Pancreas (tissue), 10 donors: ENCODE data around the gene SSR1. TPM values are rescaled to one million over a fixed set of nuclear protein-coding genes. Genes with fewer than 3 reads are reported as not detected.

Experiments
- ATAC-seq, 4 donors: fragments of 200-7000 bp; cut with Tn5 transposase; one replicate each; pipeline versions ENCODE4 v1.8.0 to v1.9.1; 2020; ENCODE audit warnings: mild to moderate bottlenecking in 4 of 4, moderate library complexity in 4 of 4
- DNase-seq, 6 donors: peaks; one replicate each; pipeline ENCODE4 v3.0.0-alpha.2; 2020
- FAIRE-seq: peaks from 2 replicates; lab custom pipeline; 2012; peaks lifted over from hg19 to GRCh38; lab: Jason Lieb, UNC
- H3K27ac ChIP-seq, 4 donors: fragments of 200-600 bp; sonication (generic); 1 replicate in 3 of 4; 2 replicates in 1 of 4; pipeline versions ENCODE4 v1.5.0 to v1.8.0; 2020
- H3K27me3 ChIP-seq, 4 donors: fragments of 200-600 bp; one replicate each; pipeline ENCODE4 v1.8.0; 2021
- H3K36me3 ChIP-seq, 3 donors: fragments of 200-600 bp; sonication (generic) in 1 of 3; one replicate each; pipeline versions ENCODE4 v1.5.0 to v1.8.0; 2020 to 2021
- H3K4me1 ChIP-seq, 3 donors: fragments of 200-600 bp; one replicate each; pipeline ENCODE4 v1.8.0; 2021
- H3K4me3 ChIP-seq, 4 donors: fragments of 200-600 bp; sonication (generic) in 2 of 4; one replicate each; pipeline versions ENCODE4 v1.5.0 to v1.8.0; 2020 to 2021
- H3K9me3 ChIP-seq, 4 donors: fragments of 200-600 bp; one replicate each; pipeline ENCODE4 v1.8.0; 2021
- WGBS, 2 donors: extraction: QIAGEN DNeasy Blood & Tissue Kit; methylation state at CpG; one replicate each; pipeline ENCODE4 v1.1.7; 2013; 5-methylcytosine and 5-hydroxymethylcytosine counted together
- intact Hi-C, 3 donors: fragments of 100-400 bp; cut with DNase I; formaldehyde crosslinking; loops; one replicate each; pipeline versions ENCODE4 v1.11.1 to v1.14.2; 2022
- polyA plus RNA-seq, 2 donors: library from polyadenylated mRNA; stranded (reverse); fragments of 200-250 nt; gene quantifications; one replicate each; pipeline ENCODE4 v1.2.3, GENCODE V29; 2013
- total RNA-seq, 6 donors: library from RNA; stranded (reverse); fragmentation: NEBNext Ultra II Directional in 4 of 6; extraction: Animal tissue kit (Norgen Biotek cat#: 25700) in 4 of 6; gene quantifications; one replicate each; pipeline versions ENCODE4 v1.2.1 to v1.2.4, GENCODE V29; 2021 to 2023
- TF ChIP-seq, protein P1 (sequence below), 4 donors: fragments of 200-600 bp; sonication (generic) in 3 of 4; IDR thresholded peaks; one replicate each; pipeline versions ENCODE4 v1.5.0 to v1.8.0; 2021; ENCODE audit warnings: antibody characterized with exemption in 4 of 4
- donor health status: healthy with polysubstance abuse.
- donor health status: DM: no; HTN: no; CAD: no; lungs with moderate emphysema.
- donor health status: DM: no; HTN: no; CAD: no.
- donor health status: control.
- donor health status: control.
- donor health status: Bipolar disorder and iron deficiency.
- donor health status: DM: yes; HTN: yes; CAD: no.
- donor health status: DM: no; HTN: no; CAD: no.
- donor health status: DM: no; HTN: no; CAD: no.
- donor health status: DM: yes; HTN: yes; CAD: no.

SSR1 gene
- total and polyA plus RNA-seq, 8 donors, result 11.5 to 138 (median 79.6) TPM

DNA sequence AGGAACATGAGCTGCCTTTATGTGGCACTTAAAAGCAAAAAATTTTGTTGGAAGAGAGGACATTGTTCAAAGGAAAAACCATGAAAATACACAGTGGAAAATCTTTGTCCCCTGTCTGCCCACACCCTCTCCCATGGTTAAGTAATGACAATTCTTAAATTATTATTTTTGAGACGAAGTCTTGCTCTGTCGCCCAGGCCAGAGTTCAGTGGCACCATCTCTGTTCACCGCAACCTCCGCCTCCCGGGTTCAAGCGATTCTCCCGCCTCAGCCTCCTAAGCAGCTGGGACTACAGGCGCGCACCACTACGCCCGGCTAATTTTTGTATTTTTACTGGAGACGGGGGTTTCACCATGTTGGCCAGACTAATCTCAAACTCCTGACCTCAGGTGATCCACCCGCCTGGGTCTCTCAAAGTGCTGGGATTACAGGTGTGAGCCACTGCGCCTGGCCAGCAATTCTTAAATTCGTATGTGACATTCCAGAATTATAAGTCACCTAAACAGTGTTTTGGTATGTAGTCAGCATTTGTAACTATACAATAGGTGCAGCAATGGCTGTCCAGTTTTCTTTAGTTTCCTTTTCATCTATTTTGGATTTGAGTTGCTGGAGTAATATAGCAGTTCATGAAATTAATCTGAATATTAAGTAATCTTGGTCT is 636 bp upstream of the SSR1 start:
- H3K27me3 ChIP-seq, result no peaks in the 10 kb centered on the region
- peak overlapping the region; percentile 87 to 96 (median 94) for H3K27ac ChIP-seq
- intact Hi-C loops, result loop anchor here in 1 of 3 donors (10.0 kb wide), 1 partner anchor 71 kb away; the partner anchor contains the start of genes CAGE1 and RIOK1
- DNase-seq (peak in 1 of 6 donors; percentile 20), ATAC-seq (no peak), FAIRE-seq (no peak)
- H3K4me1 ChIP-seq, result peaks cover 0 to 30% (median 14%) of the 10 kb centered on the region in 3 donors
- peaks cover 0 to 12% (median 5%) of the 10 kb centered on the region in 3 donors for H3K36me3 ChIP-seq
- H3K4me3 ChIP-seq, result peak overlapping the region in 2 of 4 donors; percentile 78 to 99
- TF ChIP-seq, protein P1, sequence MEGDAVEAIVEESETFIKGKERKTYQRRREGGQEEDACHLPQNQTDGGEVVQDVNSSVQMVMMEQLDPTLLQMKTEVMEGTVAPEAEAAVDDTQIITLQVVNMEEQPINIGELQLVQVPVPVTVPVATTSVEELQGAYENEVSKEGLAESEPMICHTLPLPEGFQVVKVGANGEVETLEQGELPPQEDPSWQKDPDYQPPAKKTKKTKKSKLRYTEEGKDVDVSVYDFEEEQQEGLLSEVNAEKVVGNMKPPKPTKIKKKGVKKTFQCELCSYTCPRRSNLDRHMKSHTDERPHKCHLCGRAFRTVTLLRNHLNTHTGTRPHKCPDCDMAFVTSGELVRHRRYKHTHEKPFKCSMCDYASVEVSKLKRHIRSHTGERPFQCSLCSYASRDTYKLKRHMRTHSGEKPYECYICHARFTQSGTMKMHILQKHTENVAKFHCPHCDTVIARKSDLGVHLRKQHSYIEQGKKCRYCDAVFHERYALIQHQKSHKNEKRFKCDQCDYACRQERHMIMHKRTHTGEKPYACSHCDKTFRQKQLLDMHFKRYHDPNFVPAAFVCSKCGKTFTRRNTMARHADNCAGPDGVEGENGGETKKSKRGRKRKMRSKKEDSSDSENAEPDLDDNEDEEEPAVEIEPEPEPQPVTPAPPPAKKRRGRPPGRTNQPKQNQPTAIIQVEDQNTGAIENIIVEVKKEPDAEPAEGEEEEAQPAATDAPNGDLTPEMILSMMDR (IDR thresholded peaks at IDR 0.05), result no peak
- H3K9me3 ChIP-seq, result no peaks in the 10 kb centered on the region
- WGBS, 2 donors, result 76 to 80% methylated on average over 15 of the region's 15 CpGs

- WGBS, 2 donors, result 1% methylated on average over 17 of the region's 17 CpGs
- ATAC-seq, result no peak
- no peak for DNase-seq
- TF ChIP-seq, protein P1 (IDR thresholded peaks at IDR 0.05), result no peak
- Histone ChIP-seq H3K36me3 (peaks cover 0 to 16% (median 12%) of the 10 kb centered on the region in 3 donors), H3K4me3 (peak overlapping the region; percentile 78 to 99 (median 96)), H3K27me3 (no peaks in the 10 kb centered on the region), H3K4me1 (peaks cover 9 to 34% (median 21%) of the 10 kb centered on the region in 3 donors), H3K27ac (peak overlapping the region; percentile 87 to 96 (median 94)), H3K9me3 (no peaks in the 10 kb centered on the region)
- intact Hi-C loops, result loop anchor here in 1 of 3 donors (10.0 kb wide), 1 partner anchor 73 kb away; the partner anchor contains the start of genes CAGE1 and RIOK1
- no peak for FAIRE-seq
These were observed 933 bp downstream of the SSR1 start for GRCh38 chr6:7311917-7312615.

DNA sequence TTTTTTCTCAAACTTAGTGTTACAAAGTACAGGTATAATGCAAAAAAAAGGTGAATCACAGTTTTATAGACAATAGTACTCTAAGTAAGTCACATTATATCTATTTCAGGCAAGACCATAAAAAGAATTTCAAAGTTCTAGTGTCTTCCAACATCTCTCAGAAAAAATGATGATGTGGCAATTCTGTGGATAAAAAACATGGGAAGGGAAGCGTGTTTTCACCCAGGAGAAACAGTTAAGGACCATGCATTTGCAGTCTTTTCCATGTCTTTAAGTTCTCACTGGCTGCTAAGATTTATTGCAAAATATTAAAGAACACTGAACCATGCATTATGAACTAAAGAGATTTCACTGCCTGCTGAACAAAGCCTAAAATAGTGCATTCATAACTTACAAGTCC is 1.8 kb downstream of the SSR1 start:
- Histone ChIP-seq H3K27ac (no peak overlapping the region), H3K27me3 (no peaks in the 10 kb centered on the region), H3K9me3 (no peaks in the 10 kb centered on the region), H3K4me1 (peaks cover 9 to 34% (median 21%) of the 10 kb centered on the region in 3 donors), H3K4me3 (peak overlapping the region in 2 of 4 donors; percentile 78 to 99), H3K36me3 (peaks cover 0 to 16% (median 12%) of the 10 kb centered on the region in 3 donors)
- ATAC-seq, result no peak
- intact Hi-C loops, result loop anchor here in 1 of 3 donors (10.0 kb wide), 1 partner anchor 74 kb away; the partner anchor contains the start of genes CAGE1 and RIOK1
- no peak for FAIRE-seq
- DNase-seq, result no peak
- 26 to 32% methylated on average over 1 of the region's 1 CpG for WGBS, 2 donors
- TF ChIP-seq, protein P1 (IDR thresholded peaks at IDR 0.05), result no peak

- H3K9me3 ChIP-seq, result no peaks in the 10 kb centered on the region
- H3K27ac ChIP-seq, result no peak overlapping the region
- TF ChIP-seq, protein P1 (IDR thresholded peaks at IDR 0.05), result no peak
- H3K4me1 ChIP-seq, result peaks cover 9 to 33% (median 21%) of the 10 kb centered on the region in 3 donors
- intact Hi-C loops, result loop anchor here in 1 of 3 donors (10.0 kb wide), 1 partner anchor 296 kb away; no protein-coding TSS in a partner anchor
- H3K36me3 ChIP-seq, result peaks cover 0 to 16% (median 12%) of the 10 kb centered on the region in 3 donors
- no peak for DNase-seq
- no peaks in the 10 kb centered on the region for H3K27me3 ChIP-seq
- no peak for FAIRE-seq
- WGBS, 2 donors, result 61 to 89% methylated on average over 5 of the region's 5 CpGs
- no peak overlapping the region for H3K4me3 ChIP-seq
- ATAC-seq, result no peak
These were observed 3.9 kb downstream of the SSR1 start for GRCh38 chr6:7309050-7309449.
